Inferior parietal cortex (tissue), 1 donor: ENCODE data around the gene IL9.
A peak's percentile ranks its signal among the peaks of the same experiment; 100 is the strongest.

Experiments used
- DNase-seq: peaks from one replicate; pipeline ENCODE4 v3.0.0-alpha.2; 2016; ENCODE audit errors: extremely low spot score

Gene IL9

GRCh38 chr5:135891791-135892190, 3.9 kb downstream of the IL9 start:
- no peak for DNase-seq

- DNase-seq, result no peak
Measured at GRCh38 chr5:135891268-135891667, 4.4 kb downstream of the IL9 start.

DNA sequence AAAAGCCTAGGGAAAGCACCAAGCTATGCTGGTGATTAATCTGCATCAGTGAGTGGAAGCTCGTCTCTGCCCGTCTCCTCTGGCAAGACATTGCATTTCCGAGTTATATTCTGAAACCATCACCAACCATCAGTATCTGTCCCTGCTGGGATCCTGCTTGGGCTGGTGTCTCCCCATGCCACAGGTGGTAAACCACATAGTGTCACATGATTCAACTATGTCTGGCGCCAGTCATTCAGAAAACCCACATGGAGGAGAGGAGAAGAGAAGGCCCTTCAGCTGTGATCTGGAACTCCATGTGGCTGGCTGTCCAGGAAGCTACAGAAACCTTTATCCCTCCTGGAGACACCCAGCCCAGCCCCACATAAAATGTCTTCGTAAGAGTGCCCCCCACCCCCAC, 4.8 kb downstream of the IL9 start:
- DNase-seq, result no peak

GRCh38 chr5:135890296-135890695, 5.3 kb downstream of the IL9 start:
- no peak for DNase-seq

DNA sequence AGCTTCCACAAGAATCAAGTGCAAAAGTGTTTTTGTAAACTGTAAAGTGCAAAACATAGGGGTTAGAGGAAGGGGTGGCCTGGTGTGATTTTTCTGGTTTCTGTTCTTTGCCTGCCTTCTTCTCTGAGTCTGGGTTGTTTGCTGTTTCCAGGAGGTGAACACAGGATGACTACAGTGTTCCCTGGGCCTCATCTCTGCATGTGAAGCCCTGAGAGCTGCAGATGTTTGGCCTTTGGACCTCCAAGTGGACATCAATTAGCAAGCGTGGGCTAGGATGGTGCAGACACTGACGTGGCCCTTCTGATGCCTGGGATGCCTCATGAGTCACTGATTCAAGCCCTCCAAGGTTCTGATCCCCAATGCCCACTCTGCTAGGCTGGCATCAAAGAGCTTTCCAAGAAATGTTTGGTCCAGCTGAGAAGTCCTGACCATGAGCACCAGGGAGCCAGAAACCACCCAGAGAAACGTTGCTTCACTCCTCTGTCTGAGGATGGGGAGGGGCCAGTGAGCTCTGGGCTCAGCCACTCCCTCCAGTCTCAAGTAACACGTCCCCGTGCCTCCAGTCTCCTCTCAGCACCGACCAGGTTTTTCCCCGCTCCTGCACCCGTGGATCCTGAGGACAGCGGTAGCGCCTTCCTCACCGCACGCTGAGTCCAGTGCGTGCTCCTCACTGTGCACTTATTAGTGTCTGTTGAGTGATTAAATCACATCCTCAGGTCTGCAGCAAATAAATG, 7.6 kb downstream of the IL9 start:
- no peak for DNase-seq

DNA sequence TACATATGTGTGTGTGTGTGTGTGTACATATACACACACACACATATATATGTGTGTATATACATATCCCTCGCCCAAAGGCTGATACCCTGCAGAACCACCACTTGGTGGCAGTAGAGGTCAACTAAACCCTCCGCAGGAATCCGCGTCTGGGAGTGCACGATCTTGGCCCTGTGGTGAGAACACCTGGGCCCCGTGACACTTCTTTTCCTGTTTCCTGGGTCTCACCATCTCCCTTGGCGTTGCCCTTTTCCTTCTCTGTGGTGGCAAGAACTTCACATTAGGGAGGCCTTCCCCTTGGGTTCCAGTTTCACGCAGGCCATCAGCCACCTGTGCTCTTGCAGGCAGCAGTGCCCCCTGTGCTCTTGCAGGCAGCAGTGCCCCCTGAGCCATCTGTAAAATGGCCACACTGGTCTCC, 8.2 kb downstream of the IL9 start:
- peak; percentile 79 for DNase-seq

- no peak for DNase-seq
Measured at GRCh38 chr5:135886136-135886535, 9.5 kb downstream of the IL9 start.

DNA sequence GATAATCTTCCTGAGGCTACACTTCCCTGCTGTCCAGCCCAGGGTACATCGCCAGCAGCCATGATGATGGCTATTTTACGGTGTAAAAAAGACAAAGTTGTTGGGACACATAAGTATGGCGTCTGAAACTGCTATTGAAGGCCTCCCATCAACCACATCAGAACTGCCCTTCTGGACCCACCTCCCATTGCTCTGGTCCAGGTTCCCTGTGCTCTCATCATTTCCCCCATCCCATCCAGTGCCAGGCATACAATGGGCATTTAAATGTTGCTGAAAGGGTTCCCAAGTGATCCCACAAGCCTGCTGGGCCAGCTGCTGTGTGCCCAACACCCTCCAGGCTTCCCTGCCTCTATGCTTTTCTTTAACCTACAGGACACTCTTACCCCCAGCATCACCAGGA, 10.6 kb downstream of the IL9 start:
- DNase-seq, result no peak

GRCh38 chr5:135883441-135883840, 12.2 kb downstream of the IL9 start:
- DNase-seq, result no peak

DNA sequence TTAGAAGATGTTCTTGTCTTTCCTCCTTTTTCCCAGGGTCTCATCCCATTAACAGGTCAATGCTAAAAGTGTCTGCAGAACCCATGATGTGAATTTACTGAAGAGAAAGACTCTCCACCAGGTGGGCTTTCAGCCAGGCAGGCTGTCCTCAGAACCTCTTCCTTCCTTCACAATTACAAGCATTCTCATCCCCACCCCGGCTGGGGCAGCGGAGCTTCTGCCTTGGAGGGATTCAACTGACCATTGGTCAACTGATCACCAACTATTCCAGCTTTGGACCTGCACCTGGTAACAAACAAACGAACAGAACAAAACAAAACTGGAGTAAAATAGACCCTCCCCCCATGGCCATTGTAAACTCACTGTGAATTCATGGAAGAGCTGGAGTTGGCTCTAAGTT, 12.6 kb downstream of the IL9 start:
- DNase-seq, result no peak

- no peak for DNase-seq
Measured at GRCh38 chr5:135881819-135882218, 13.8 kb downstream of the IL9 start.

DNA sequence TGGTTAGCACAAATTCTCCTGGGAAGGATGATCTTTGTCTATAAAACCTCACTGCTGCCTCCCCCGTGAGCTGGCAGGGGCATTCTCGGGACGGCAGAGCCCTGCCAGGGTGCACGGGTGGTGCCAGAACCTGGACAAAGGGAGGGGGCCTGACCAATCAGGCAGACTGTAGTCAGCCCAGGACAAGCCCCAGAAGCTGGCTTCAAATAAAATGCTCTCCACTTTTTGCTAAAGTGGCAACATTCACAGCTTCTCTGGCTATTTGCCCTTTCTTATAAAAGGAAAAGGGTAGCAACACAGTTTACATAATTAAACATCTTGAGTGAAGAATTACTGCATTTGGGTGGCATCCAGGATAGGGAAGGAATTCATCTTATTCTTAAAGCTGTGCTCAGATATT, 14.4 kb downstream of the IL9 start:
- DNase-seq, result peak; percentile 34

DNA sequence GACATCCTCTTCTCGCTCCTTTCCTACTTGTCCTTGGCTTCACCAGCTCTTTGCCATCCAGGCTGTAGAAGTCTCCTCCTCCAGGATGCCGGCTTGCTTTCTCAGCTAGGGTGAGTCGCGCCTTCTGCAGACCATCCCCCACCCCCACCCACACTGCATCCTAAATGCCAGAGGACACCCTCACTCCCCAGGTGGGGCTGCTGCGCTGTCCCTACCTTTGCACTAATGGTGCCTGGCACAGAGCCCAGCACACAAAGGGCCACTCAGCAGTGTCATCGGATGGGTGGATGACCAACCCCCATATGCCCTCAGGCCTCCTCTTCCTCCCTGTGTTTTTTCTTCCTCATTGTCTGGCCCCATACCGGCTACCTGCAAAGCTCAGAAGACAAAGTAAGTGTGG, 14.8 kb downstream of the IL9 start:
- DNase-seq, result no peak

GRCh38 chr5:135880278-135880677, 15.4 kb downstream of the IL9 start:
- DNase-seq, result no peak

DNA sequence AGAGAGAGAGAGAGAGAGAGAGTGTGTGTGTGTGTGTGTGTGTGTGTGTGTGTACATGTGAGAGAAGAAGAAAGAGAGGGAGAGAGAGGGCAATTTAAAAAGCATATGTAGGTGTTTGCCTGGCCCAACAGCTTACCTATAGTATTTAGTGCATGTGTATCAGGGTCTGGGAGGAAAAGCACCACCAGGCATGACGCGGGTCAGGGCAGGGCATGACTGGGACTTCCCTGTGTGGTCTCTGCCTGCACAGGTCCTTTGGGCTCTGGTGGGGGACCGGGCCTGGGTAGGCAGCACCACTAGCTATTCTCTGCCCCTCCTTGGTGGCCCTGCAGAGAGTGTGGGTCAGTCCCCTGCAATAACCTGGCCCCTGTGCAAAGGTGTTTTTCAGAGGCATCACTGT, 16.1 kb downstream of the IL9 start:
- DNase-seq, result no peak

GRCh38 chr5:135878156-135878620, 17.5 kb downstream of the IL9 start:
- DNase-seq, result no peak

DNA sequence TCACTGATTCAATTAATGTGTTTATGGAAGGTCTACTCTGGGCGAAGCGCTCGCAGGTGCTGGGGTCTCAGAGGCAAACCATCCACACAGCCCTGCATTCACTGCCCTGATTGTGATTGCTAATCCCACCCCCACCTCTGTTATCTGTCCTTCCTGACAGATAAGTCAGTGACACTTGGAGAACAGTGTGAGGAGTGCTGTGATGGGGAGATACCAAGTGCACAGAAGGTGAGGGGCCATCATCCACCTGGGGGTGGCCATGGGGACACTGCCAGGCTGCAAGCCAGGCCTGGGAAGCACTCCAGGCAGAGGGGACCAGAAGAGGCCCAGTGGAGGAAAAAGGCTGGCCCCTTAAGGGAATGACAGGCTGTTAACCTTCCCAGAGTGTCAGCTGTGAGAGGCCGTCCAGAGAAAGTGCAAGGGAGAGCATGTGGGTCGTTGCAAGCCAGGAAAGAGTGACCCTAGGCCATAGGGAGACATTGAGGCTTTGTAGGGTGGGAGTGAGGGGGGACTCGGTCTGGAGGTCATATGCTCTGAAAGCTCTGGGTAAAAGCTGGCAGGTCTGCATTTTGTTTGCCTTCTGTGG, 18.0 kb downstream of the IL9 start:
- no peak for DNase-seq

DNA sequence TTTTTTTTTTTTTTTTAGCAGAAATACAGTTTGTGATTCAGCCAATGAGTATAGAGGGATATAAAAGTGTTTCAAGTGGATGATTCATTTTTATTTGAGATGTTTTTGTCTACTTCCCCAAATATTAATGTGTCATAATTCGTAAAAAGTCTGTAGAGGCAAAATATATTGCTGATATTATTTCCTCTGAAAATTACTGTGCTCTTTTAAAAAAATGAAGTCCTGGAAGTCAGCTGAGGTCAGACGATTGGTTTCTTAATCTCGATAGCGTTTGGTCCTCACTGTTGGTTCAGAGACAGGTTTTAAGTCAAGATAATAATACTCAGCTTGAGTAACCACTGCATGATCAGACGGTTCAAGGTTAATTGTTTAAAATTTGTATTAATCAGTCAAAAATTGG, 19.5 kb downstream of the IL9 start:
- no peak for DNase-seq

- DNase-seq, result no peak
Measured at GRCh38 chr5:135875567-135875966, 20.1 kb downstream of the IL9 start.

DNA sequence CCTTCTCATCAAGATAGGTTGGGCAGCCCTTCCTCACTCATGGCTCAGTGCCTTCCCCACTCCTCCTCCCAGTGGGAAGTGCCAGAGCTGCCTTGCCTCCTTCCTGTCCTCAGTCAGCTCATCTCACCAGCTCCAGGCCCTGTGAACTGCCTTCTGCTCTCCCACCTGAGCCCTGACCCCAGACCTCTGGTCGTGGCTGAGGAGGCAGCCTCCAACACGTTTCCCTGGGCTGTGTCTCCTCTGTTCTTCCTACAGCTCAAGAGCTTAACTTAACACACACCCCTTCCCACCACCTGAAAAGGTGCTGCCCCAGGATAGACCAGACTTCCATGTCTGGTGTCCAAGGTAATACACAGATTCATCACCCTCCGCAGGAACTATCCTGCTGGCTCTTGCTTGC, 21.2 kb downstream of the IL9 start:
- DNase-seq, result no peak

DNA sequence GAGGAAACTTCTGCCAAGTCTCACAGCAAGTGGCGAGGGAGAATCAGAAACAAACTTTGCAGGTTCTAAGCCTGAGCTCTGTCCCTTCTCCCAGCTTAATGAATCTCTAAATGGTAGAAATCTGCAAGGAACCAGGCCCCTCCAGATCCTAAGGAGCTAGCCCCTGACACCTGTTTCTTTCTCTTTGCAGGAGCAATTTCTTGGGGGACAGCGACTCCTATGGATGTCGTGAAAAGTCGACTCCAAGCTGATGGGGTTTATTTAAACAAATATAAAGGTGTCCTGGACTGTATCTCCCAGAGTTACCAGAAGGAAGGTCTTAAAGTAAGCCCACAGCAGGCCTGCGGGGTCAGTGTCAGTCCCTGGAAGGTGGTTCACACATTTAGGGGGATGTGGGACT, 21.8 kb downstream of the IL9 start:
- no peak for DNase-seq

DNA sequence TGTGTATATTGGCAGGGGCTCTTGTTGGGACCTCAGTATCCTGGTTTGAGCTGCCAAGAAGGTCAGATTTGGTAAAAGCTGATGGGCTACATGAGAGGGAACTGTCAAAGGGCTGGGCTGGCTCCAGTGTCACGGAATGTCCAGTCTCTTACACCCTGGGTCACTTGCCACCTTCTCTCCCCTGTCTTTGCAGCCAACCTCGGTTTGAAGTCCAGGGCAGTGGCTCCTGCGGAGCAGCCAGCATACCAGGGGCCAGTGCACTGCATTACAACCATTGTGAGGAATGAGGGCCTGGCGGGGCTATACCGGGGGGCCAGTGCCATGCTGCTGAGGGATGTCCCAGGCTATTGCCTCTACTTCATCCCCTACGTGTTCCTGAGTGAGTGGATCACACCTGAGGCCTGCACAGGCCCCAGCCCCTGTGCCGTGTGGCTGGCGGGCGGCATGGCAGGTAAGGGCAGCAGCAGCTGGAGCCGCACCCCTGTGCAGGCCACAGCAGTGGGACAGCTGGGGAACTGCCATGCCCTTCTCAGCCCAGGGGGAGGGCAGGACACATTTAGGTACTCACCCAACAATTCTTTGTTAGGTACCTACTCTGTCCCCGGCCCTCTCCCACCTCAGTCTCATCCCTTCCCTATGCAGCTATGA, 24.2 kb downstream of the IL9 start:
- DNase-seq, result no peak

DNA sequence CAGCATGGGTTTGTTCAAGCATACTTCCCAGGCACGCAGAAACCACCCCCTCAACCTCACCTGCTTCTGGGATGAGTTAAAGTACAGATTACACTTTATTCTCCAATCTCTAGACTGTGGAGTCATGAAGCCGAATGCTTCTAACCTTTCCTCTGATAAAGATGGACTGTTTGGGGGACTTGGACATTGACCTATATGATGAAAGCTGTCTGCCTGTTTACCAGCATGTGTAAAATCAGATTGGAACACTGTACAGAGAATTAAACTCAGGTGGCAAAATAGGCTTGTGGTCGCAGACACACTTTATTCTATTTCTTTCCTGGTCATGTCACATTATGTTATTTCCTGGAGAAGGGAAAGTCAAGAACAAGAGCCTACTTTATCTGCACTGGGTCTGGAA, 25.7 kb downstream of the IL9 start:
- no peak for DNase-seq
